ENCODE data around the gene ADPRHL1.

DNA sequence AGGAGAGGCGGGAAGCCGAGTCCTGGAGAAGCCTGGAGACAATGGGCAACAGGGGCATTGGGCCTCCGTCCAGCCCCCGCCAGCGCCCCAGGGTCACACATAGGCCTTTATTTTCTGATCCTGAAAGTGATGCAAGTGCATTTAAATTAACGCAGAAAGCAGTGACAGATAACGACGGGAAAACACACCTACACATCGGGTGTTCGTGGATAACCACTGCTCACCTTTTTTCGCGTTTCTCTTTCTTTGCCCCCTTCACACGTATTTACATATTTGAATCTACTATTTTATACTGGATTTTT, 59.0 kb downstream of the ADPRHL1 start:
- TF ChIP-seq, protein P1, sequence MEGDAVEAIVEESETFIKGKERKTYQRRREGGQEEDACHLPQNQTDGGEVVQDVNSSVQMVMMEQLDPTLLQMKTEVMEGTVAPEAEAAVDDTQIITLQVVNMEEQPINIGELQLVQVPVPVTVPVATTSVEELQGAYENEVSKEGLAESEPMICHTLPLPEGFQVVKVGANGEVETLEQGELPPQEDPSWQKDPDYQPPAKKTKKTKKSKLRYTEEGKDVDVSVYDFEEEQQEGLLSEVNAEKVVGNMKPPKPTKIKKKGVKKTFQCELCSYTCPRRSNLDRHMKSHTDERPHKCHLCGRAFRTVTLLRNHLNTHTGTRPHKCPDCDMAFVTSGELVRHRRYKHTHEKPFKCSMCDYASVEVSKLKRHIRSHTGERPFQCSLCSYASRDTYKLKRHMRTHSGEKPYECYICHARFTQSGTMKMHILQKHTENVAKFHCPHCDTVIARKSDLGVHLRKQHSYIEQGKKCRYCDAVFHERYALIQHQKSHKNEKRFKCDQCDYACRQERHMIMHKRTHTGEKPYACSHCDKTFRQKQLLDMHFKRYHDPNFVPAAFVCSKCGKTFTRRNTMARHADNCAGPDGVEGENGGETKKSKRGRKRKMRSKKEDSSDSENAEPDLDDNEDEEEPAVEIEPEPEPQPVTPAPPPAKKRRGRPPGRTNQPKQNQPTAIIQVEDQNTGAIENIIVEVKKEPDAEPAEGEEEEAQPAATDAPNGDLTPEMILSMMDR (IDR thresholded peaks at IDR 0.05), result no peak
- TF ChIP-seq EZH2phosphoT487 (IDR thresholded peaks at IDR 0.05), result no peak
